HG02973 (cell line): ENCODE data around the gene PEX1.
A peak's percentile ranks its signal among the peaks of the same experiment; 100 is the strongest.
"Not testable (repeated sequence)": the region's sequence is repeated elsewhere in the genome, so short reads cannot be mapped to it uniquely, and the experiment has no call there.

ENCODE experiments used
- ATAC-seq: cut with Tn5 transposase; IDR thresholded peaks from one replicate; pipeline ENCODE4 v1.9.1; 2021; ENCODE audit warnings: moderate library complexity; ENCODE audit not compliant: unreplicated experiment

The PEX1 gene

DNA sequence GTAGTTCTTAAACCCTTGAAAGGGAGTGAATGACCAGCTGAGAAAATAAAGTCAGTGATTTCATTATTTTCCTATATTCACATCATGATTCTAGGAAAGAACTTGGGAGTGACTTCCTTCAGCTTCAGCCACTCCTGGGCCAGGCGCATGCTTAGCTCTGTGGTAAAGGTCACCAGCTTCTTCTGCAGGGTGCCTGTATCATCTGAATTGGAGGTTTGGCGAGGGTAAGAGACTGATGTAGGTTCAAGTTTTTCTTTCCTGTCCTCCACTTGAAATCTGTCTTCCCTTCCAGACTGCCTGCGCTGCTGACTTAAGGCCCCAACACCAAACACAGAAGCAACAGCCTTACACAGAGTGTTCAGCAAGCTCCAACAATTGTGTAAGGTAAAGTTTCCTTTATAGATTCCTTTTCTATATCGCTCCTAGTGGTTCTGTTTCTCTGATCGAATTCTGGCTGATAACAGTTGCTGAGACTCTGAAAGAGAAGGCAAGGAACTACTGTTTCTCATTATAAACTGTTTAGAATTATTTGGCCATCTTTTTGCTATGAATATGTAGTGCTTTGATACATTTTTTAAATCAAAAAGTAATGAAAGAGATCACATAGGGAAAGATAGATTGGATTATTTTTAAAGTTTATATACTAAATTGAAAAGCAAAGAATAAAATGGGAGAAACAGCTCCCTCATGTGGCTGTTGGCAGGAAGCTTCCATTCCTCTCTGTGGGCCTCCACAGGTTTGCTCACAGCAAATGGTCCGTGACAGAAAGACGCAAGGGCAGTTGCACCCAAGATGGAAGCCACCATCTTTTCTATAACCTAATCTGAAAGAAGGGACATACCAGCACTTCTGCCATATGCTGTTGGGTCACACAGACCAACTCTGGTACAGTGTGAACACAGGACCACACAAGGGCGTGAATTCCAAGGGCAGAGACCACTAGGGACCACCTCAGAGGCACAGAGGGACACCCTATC lies 67.0 kb downstream of the PEX1 start:
- peak; percentile 87 for ATAC-seq

GRCh38 chr7:92460510-92460909 lies 67.8 kb downstream of the PEX1 start:
- no peak for ATAC-seq

GRCh38 chr7:92460109-92460508 lies 68.2 kb downstream of the PEX1 start:
- ATAC-seq = no peak

GRCh38 chr7:92456236-92456635 lies 72.1 kb downstream of the PEX1 start:
- ATAC-seq = no peak

- ATAC-seq = no peak
Measured at GRCh38 chr7:92451645-92452044, 76.7 kb downstream of the PEX1 start.

DNA sequence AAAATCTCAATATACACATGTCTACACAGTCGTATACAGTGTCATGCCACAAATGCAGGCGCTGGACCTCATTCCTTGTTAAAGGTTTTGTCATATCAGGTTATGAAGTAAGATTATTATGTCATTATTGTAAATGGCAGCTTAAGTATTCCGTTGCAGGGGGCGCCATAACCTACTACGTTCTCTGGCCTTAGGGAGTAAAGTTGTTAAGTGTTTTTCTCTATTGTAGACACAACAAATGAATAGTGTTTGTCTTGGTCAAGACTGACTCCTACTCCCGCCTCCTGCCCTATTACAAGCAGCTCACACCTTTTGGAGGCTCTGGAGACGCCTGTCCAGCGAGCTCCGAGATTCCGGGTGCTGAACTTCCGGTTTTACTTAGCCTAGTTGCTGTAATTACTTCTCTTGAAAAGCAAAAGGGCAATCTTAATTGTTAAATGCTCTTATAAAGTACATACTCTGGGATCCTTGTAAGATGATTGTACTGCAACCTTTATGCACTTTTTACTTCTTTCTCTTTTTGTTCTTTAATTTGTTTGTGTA lies 80.0 kb downstream of the PEX1 start:
- peak; percentile 38 for ATAC-seq

GRCh38 chr7:92447345-92448204 lies 80.7 kb downstream of the PEX1 start, which contains the start of gene GATAD1:
GATAD1 (plus strand) TSS chr7:92447482; CDS start chr7:92447730, 248 bp downstream.
- ATAC-seq = peak; percentile 88

- no peak for ATAC-seq
Measured at GRCh38 chr7:92446869-92447344, 81.4 kb downstream of the PEX1 start.

DNA sequence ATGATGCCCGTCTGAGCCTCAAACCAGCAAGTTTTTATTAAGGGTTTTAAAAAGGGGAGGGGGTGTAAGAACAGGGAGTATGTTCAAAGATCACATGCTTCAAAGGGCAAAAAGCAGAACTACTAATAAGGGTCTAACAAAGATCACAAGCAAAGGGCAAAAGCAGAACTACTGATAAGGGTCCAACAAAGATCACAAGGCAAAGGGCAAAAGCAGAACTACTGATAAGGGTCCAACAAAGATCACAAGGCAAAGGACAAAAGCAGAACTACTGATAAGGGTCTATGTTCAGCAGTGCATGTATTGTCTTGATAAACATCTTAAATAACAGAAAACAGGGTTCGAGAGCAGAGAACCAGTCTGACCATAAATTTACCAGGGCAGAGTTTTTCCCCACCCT lies 85.6 kb downstream of the PEX1 start:
- ATAC-seq = not testable (repeated sequence)

GRCh38 chr7:92437956-92438491 lies 90.3 kb downstream of the PEX1 start:
- ATAC-seq = no peak
